Measurements from ENCODE around the gene USP6NL.

USP6NL gene

GRCh38 chr10:11409357-11409756, 202.1 kb downstream of the USP6NL start:
- H3K4me3 ChIP-seq (ENCODE audit: low read depth, low read length) = no peak overlapping the region
- H3K36me3 ChIP-seq (ENCODE audit: control insufficient read depth, insufficient read depth, low read length) = no peaks in the 10 kb centered on the region
- no peak overlapping the region for H3K27ac ChIP-seq
- no peak overlapping the region for H2AFZ ChIP-seq
- no peak overlapping the region for H3K4me2 ChIP-seq (ENCODE audit: low read length)
- H3K9ac ChIP-seq = no peak overlapping the region
- H3K9me3 ChIP-seq (ENCODE audit: control insufficient read depth, low read length) = no peaks in the 10 kb centered on the region
- no peak for TF ChIP-seq CTCF (IDR thresholded peaks at IDR 0.05)
- H3K79me2 ChIP-seq = no peaks in the 10 kb centered on the region
- no peaks in the 10 kb centered on the region for H3K27me3 ChIP-seq (ENCODE audit: control insufficient read depth, insufficient read depth, low read length)
- H3K4me1 ChIP-seq = no peaks in the 10 kb centered on the region

- no peak for TF ChIP-seq CTCF (IDR thresholded peaks at IDR 0.05)
- H3K36me3 ChIP-seq (ENCODE audit: control insufficient read depth, insufficient read depth, low read length) = no peaks in the 10 kb centered on the region
- H3K4me3 ChIP-seq (ENCODE audit: low read depth, low read length) = no peak overlapping the region
- no peak overlapping the region for H3K27ac ChIP-seq
- no peaks in the 10 kb centered on the region for H3K9me3 ChIP-seq (ENCODE audit: control insufficient read depth, low read length)
- H3K9ac ChIP-seq = no peak overlapping the region
- H3K79me2 ChIP-seq = no peaks in the 10 kb centered on the region
- no peaks in the 10 kb centered on the region for H3K27me3 ChIP-seq (ENCODE audit: control insufficient read depth, insufficient read depth, low read length)
- no peak overlapping the region for H2AFZ ChIP-seq
- no peak overlapping the region for H3K4me2 ChIP-seq (ENCODE audit: low read length)
- H3K4me1 ChIP-seq = no peaks in the 10 kb centered on the region
Measured at GRCh38 chr10:11407939-11408338, 203.5 kb downstream of the USP6NL start.

GRCh38 chr10:11406746-11407145, 204.7 kb downstream of the USP6NL start:
- no peak for TF ChIP-seq CTCF (IDR thresholded peaks at IDR 0.05)
- no peak overlapping the region for H2AFZ ChIP-seq
- no peaks in the 10 kb centered on the region for H3K4me1 ChIP-seq
- no peaks in the 10 kb centered on the region for H3K79me2 ChIP-seq
- no peaks in the 10 kb centered on the region for H3K36me3 ChIP-seq (ENCODE audit: control insufficient read depth, insufficient read depth, low read length)
- H3K27ac ChIP-seq = no peak overlapping the region
- H3K4me3 ChIP-seq (ENCODE audit: low read depth, low read length) = no peak overlapping the region
- H3K9me3 ChIP-seq (ENCODE audit: control insufficient read depth, low read length) = no peaks in the 10 kb centered on the region
- H3K9ac ChIP-seq = no peak overlapping the region
- H3K27me3 ChIP-seq (ENCODE audit: control insufficient read depth, insufficient read depth, low read length) = no peaks in the 10 kb centered on the region
- H3K4me2 ChIP-seq (ENCODE audit: low read length) = no peak overlapping the region

DNA sequence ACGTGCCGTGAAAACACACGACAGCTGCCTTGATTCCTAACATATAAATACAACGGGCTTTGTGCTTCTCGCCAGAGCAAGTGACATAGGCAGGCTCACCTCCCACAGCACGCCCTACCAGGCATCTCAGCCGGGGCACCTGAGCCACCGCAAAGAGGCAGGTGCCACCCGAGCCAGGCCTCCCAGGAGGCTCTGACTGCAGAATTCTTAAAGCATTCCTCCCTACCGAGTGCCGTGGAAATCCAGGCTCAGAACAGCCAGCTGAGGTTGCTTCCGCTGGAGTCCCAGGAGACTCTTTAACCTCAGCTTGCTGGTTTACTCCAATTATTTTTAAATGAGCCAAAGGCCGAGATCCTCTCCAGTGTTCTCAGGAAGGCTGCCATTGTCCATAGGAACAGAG, 206.5 kb downstream of the USP6NL start:
- TF ChIP-seq CTCF (IDR thresholded peaks at IDR 0.05) = no peak
- H3K4me1 ChIP-seq = no peaks in the 10 kb centered on the region
- H2AFZ ChIP-seq = no peak overlapping the region
- no peaks in the 10 kb centered on the region for H3K79me2 ChIP-seq
- no peak overlapping the region for H3K4me2 ChIP-seq (ENCODE audit: low read length)
- no peak overlapping the region for H3K4me3 ChIP-seq (ENCODE audit: low read depth, low read length)
- H3K27ac ChIP-seq = no peak overlapping the region
- no peak overlapping the region for H3K9ac ChIP-seq
- no peaks in the 10 kb centered on the region for H3K27me3 ChIP-seq (ENCODE audit: control insufficient read depth, insufficient read depth, low read length)
- no peaks in the 10 kb centered on the region for H3K9me3 ChIP-seq (ENCODE audit: control insufficient read depth, low read length)
- no peaks in the 10 kb centered on the region for H3K36me3 ChIP-seq (ENCODE audit: control insufficient read depth, insufficient read depth, low read length)
